Measurements from ENCODE around the gene RAB41. TPM values are rescaled to one million over a fixed set of nuclear protein-coding genes. Genes with fewer than 3 reads are reported as not detected.
"Not testable (repeated sequence)": the region's sequence is repeated elsewhere in the genome, so short reads cannot be mapped to it uniquely, and the experiment has no call there.

RAB41 gene
- total RNA-seq, 1 experiment from 2014 or later: not detected

DNA sequence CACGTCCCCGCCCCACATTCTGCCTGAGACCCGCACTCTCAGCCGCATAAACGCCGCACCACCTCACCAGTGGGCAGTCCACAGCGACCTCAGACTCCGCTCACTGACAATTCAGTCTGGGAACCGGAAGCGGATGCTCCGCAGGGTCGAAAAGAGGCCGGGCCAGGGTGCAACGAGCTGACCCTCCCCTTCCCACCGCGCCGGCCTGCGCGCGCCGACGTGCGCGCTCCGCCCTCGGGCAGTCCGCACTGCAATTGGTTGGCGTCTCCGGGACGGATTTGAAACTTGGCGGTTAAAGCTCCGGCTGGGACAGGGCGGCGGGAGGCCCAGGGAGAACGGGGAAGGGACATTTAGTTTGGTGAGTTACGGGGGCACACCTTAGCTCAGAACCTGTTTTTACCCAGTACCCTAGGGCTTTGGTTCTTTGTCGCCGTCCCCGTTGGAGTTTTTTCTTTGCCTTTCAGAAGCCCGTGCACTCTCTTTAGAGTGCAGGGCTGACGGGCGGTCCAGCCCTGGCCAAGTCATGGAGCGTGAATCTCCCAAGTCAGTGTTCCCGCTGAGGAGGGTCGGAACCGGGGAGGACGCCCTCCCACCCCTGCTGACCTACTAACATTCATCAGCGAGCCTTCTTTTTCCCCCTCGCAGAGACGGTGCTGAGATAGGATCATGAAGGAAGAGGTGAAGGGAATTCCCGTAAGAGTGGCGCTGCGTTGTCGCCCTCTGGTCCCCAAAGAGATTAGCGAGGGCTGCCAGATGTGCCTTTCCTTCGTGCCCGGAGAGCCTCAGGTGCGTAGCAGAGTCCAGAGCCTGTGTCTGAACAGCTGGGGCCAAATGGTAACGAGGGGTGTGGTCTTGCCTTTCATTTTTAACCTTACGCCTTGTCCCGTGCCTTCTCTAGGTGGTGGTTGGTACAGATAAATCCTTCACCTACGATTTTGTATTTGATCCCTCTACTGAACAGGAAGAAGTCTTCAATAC is 8.1 kb downstream of the RAB41 start, which contains the start of the genes KIF4A and PDZD11:
Gene KIF4A, plus strand, starts transcription at position 312 of the 978 bp plus-strand sequence. Its CDS starts 355 bp downstream, at position 667.
Gene PDZD11, minus strand, starts transcription at position 135 of the 978 bp plus-strand sequence. CDS start 586 bp downstream, outside the sequence.
- DNase-seq (ENCODE audit: low read depth): peak; percentile 90

- DNase-seq (ENCODE audit: low read depth): no peak
Observed at GRCh38 chrX:70292788-70293187, 10.8 kb downstream of the RAB41 start.

DNA sequence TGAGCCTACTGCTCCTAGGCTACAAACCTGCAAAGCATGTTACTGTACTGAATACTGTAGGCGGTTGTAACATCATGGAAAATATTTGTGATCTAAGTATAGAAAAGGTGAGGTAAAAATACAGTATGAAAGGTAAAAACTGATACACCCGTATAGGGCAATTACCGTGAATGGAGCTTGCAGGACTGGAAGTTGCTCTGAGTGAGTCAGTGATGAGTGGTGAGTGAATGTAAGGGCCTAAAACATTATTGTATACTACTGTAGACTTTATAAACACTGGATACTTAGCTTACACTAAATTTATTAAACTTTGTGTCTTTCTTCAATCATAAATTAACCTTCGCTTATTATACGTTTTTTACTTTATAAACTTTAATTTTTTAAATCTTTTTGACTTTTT is 11.6 kb downstream of the RAB41 start:
- DNase-seq (ENCODE audit: low read depth): no peak

DNA sequence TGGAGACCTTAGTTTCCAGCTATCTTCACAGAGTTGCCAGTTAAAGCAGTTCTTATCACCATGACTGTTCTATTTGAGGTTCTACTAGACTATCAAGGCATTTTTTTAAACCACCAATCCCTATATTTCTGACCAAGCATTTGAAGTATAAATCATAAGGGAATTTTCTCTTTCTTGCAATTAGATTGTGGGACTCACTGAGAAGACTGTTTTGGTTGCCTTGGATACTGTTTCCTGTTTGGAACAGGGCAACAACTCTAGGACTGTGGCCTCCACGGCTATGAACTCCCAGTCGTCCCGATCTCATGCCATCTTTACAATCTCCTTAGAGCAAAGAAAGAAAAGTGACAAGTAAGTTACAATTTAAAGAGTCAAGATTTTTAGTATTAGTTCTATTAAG is 19.7 kb downstream of the RAB41 start:
- DNase-seq (ENCODE audit: low read depth): no peak

DNA sequence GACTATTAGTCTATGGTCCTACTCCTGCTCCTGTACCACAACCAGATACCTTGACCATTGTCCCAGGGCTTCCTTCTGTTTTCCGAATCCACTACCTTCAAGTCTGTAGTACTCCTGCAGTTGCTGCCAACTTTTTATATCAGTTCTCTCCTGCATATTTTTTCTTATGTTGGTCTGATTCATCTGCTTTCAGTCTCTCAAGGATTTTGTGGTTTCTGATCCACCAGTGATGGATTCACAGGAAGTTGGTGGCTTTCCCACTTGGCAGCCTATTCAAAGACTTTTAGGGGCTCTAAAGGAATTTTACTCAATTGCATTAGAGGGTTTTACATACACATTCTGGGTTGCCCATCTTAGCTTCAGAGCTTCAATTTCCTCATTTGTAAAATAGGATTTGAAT is 31.5 kb downstream of the RAB41 start:
- peak; percentile 12 for DNase-seq (ENCODE audit: low read depth)

DNA sequence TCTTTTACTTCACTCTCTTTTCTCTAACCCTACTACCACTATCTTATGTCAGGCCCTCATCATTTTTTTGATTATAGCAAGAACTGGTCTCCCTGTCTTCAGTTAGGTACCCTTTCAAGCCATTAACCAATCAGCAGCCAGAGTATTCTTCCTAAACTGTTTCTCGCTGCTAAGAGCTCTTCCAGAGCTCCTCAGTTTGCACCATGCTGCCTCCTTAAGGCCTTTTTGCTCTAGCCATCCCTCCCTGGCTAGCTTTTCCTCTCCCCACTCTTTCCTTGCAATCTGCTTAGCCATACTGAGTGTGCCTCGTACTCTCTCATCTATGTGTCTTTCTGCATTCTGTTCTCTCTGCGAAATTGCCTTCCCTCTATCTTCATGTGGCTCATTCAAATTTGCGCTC is 40.8 kb downstream of the RAB41 start:
- no peak for DNase-seq (ENCODE audit: low read depth)

DNA sequence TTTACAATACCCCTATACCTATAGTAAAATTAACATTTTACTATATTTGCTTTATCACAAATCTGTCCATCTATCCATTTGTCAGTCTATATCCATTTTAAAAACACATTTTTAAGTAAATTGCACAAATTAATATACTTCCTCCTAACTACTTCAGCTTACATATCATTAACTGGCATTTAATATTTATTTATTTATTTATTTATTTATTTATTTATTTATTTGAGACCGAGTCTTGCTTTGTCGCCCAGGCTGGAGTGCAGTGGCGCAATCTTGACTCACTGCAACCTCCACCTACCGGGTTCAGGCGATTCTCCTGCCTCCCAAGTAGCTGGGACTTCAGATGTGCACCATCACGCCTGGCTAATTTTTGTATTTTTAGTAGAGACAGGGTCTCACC is 41.7 kb downstream of the RAB41 start:
- not testable (repeated sequence) for DNase-seq (ENCODE audit: low read depth)

- no peak for DNase-seq (ENCODE audit: low read depth)
Observed at GRCh38 chrX:70324326-70324725, 42.4 kb downstream of the RAB41 start.

- DNase-seq (ENCODE audit: low read depth): no peak
Observed at GRCh38 chrX:70331161-70331560, 49.2 kb downstream of the RAB41 start.

DNA sequence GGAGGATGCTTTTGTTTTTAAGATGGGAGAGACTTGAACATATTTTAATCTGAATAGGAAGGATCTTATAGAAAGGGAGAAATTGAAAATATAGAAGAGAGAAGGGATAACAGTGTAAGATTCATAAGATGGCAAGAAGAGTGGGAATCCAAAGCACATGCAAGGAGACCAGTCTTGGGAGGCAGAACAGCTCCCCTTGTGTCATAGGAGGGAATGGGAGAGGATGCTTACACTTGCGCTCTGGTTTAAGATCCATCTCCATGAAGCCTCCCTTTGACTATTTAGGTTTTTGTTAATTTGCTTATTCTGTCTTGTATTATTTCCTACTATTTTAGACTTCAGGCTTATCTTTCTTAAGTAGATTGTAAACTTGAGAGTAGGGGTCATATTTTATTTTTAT is 50.6 kb downstream of the RAB41 start:
- DNase-seq (ENCODE audit: low read depth): no peak

Other genes with a start within 250 kb of the RAB41 start
- gene AWAT2, start 232.2 kb upstream of the RAB41 start, total RNA-seq (2014; rRNA removed; shearing (Covaris generic)): not detected in 2 replicates
- not detected in 2 replicates for gene OTUD6A, start 219.7 kb upstream of the RAB41 start, total RNA-seq (2014; rRNA removed; shearing (Covaris generic))
- gene IGBP1, start 148.7 kb upstream of the RAB41 start, total RNA-seq (2014; rRNA removed; shearing (Covaris generic)): 39.5 and 47.1 TPM in 2 replicates
- 0.11 TPM in 1 of 2 replicates, not detected in the other for gene DGAT2L6, start 104.7 kb upstream of the RAB41 start, total RNA-seq (2014; rRNA removed; shearing (Covaris generic))
- gene AWAT1, start 47.5 kb upstream of the RAB41 start, total RNA-seq (2014; rRNA removed; shearing (Covaris generic)): not detected in 2 replicates
- gene P2RY4, start 22.0 kb upstream of the RAB41 start, total RNA-seq (2014; rRNA removed; shearing (Covaris generic)): not detected in 2 replicates
- gene ARR3, start 13.8 kb upstream of the RAB41 start, total RNA-seq (2014; rRNA removed; shearing (Covaris generic)): not detected in 2 replicates
- 45.1 and 50.5 TPM in 2 replicates for gene PDZD11, start 7.8 kb downstream of the RAB41 start, total RNA-seq (2014; rRNA removed; shearing (Covaris generic))
- gene KIF4A, start 7.9 kb downstream of the RAB41 start, total RNA-seq (2014; rRNA removed; shearing (Covaris generic)): 53.5 and 59.6 TPM in 2 replicates
- gene GDPD2, start 141.1 kb downstream of the RAB41 start, total RNA-seq (2014; rRNA removed; shearing (Covaris generic)): not detected in 2 replicates
- gene DLG3, start 162.7 kb downstream of the RAB41 start, total RNA-seq (2014; rRNA removed; shearing (Covaris generic)): 5.9 and 10.1 TPM in 2 replicates

All from Daoy (cell line).